ENCODE data around the gene USP9Y.

The USP9Y gene

GRCh38 chrY:12741414-12741813, 40.4 kb downstream of the USP9Y start:
- Mint-ChIP-seq H3K4me3 (no peak overlapping the region), H3K4me1 (ENCODE audit: low read depth) (no peaks in the 10 kb centered on the region), H3K36me3 (ENCODE audit: low read depth) (no peaks in the 10 kb centered on the region), H3K9me3 (no peaks in the 10 kb centered on the region), H3K27ac (no peak overlapping the region), H3K27me3 (no peaks in the 10 kb centered on the region)
- no peak for DNase-seq

- no peak for DNase-seq
- H3K27me3 Mint-ChIP-seq, result no peaks in the 10 kb centered on the region
- no peaks in the 10 kb centered on the region for H3K36me3 Mint-ChIP-seq (ENCODE audit: low read depth)
These were observed 41.7 kb downstream of the USP9Y start for GRCh38 chrY:12742725-12743124.

GRCh38 chrY:12744091-12744490, 43.1 kb downstream of the USP9Y start:
- H3K27ac Mint-ChIP-seq, result no peak overlapping the region
- no peaks in the 10 kb centered on the region for H3K4me1 Mint-ChIP-seq (ENCODE audit: low read depth)
- H3K27me3 Mint-ChIP-seq, result no peaks in the 10 kb centered on the region
- no peaks in the 10 kb centered on the region for H3K9me3 Mint-ChIP-seq
- no peak for DNase-seq
- no peak overlapping the region for H3K4me3 Mint-ChIP-seq
- H3K36me3 Mint-ChIP-seq (ENCODE audit: low read depth), result no peaks in the 10 kb centered on the region

More at GRCh38 chrY:12742725-12743124, 41.7 kb downstream of the USP9Y start:
- H3K27ac Mint-ChIP-seq, result no peak overlapping the region
- H3K4me1 Mint-ChIP-seq (ENCODE audit: low read depth), result no peaks in the 10 kb centered on the region
- H3K9me3 Mint-ChIP-seq, result no peaks in the 10 kb centered on the region
- no peak overlapping the region for H3K4me3 Mint-ChIP-seq

GRCh38 chrY:12749293-12749692, 48.3 kb downstream of the USP9Y start:
- Mint-ChIP-seq H3K27ac (no peak overlapping the region), H3K4me3 (no peak overlapping the region), H3K27me3 (no peaks in the 10 kb centered on the region), H3K9me3 (no peaks in the 10 kb centered on the region), H3K4me1 (ENCODE audit: low read depth) (no peaks in the 10 kb centered on the region), H3K36me3 (ENCODE audit: low read depth) (no peaks in the 10 kb centered on the region)
- no peak for DNase-seq

GRCh38 chrY:12752856-12753255, 51.8 kb downstream of the USP9Y start:
- no peaks in the 10 kb centered on the region for H3K4me1 Mint-ChIP-seq (ENCODE audit: low read depth)
- no peaks in the 10 kb centered on the region for H3K36me3 Mint-ChIP-seq (ENCODE audit: low read depth)
- DNase-seq, result no peak
- no peaks in the 10 kb centered on the region for H3K9me3 Mint-ChIP-seq
- H3K4me3 Mint-ChIP-seq, result no peak overlapping the region
- H3K27ac Mint-ChIP-seq, result no peak overlapping the region
- H3K27me3 Mint-ChIP-seq, result no peaks in the 10 kb centered on the region

GRCh38 chrY:12756021-12756420, 55.0 kb downstream of the USP9Y start:
- no peak for DNase-seq
- Mint-ChIP-seq H3K4me1 (ENCODE audit: low read depth) (no peaks in the 10 kb centered on the region), H3K27ac (no peak overlapping the region), H3K9me3 (no peaks in the 10 kb centered on the region), H3K27me3 (no peaks in the 10 kb centered on the region), H3K4me3 (no peak overlapping the region), H3K36me3 (ENCODE audit: low read depth) (no peaks in the 10 kb centered on the region)

- Mint-ChIP-seq H3K36me3 (ENCODE audit: low read depth) (no peaks in the 10 kb centered on the region), H3K4me1 (ENCODE audit: low read depth) (no peaks in the 10 kb centered on the region), H3K27ac (no peak overlapping the region), H3K4me3 (no peak overlapping the region), H3K27me3 (no peaks in the 10 kb centered on the region), H3K9me3 (no peaks in the 10 kb centered on the region)
- DNase-seq, result no peak
These were observed 64.9 kb downstream of the USP9Y start for GRCh38 chrY:12765976-12766375.

GRCh38 chrY:12784521-12784920, 83.5 kb downstream of the USP9Y start:
- no peaks in the 10 kb centered on the region for H3K36me3 Mint-ChIP-seq (ENCODE audit: low read depth)
- no peaks in the 10 kb centered on the region for H3K4me1 Mint-ChIP-seq (ENCODE audit: low read depth)
- DNase-seq, result no peak
- H3K27ac Mint-ChIP-seq, result no peak overlapping the region
- H3K9me3 Mint-ChIP-seq, result no peaks in the 10 kb centered on the region
- no peaks in the 10 kb centered on the region for H3K27me3 Mint-ChIP-seq
- no peak overlapping the region for H3K4me3 Mint-ChIP-seq

GRCh38 chrY:12793999-12794398, 93.0 kb downstream of the USP9Y start:
- H3K4me1 Mint-ChIP-seq (ENCODE audit: low read depth), result no peaks in the 10 kb centered on the region
- no peaks in the 10 kb centered on the region for H3K27me3 Mint-ChIP-seq
- H3K9me3 Mint-ChIP-seq, result no peaks in the 10 kb centered on the region
- H3K4me3 Mint-ChIP-seq, result no peak overlapping the region
- H3K27ac Mint-ChIP-seq, result no peak overlapping the region
- no peaks in the 10 kb centered on the region for H3K36me3 Mint-ChIP-seq (ENCODE audit: low read depth)
- DNase-seq, result no peak

- Mint-ChIP-seq H3K36me3 (ENCODE audit: low read depth) (no peaks in the 10 kb centered on the region), H3K4me1 (ENCODE audit: low read depth) (no peaks in the 10 kb centered on the region), H3K27ac (no peak overlapping the region), H3K9me3 (no peaks in the 10 kb centered on the region), H3K27me3 (no peaks in the 10 kb centered on the region), H3K4me3 (no peak overlapping the region)
- no peak for DNase-seq
These were observed 107.0 kb downstream of the USP9Y start for GRCh38 chrY:12808046-12808445.

- Mint-ChIP-seq H3K4me3 (no peak overlapping the region), H3K27ac (no peak overlapping the region), H3K4me1 (ENCODE audit: low read depth) (no peaks in the 10 kb centered on the region), H3K36me3 (ENCODE audit: low read depth) (no peaks in the 10 kb centered on the region), H3K9me3 (no peaks in the 10 kb centered on the region), H3K27me3 (no peaks in the 10 kb centered on the region)
- DNase-seq, result no peak
These were observed 108.0 kb downstream of the USP9Y start for GRCh38 chrY:12809034-12809433.

GRCh38 chrY:12823408-12823807, 122.4 kb downstream of the USP9Y start:
- Mint-ChIP-seq H3K27ac (no peak overlapping the region), H3K9me3 (no peaks in the 10 kb centered on the region), H3K4me3 (no peak overlapping the region), H3K36me3 (ENCODE audit: low read depth) (no peaks in the 10 kb centered on the region), H3K27me3 (no peaks in the 10 kb centered on the region), H3K4me1 (ENCODE audit: low read depth) (no peaks in the 10 kb centered on the region)
- DNase-seq, result no peak

GRCh38 chrY:12826791-12827190, 125.8 kb downstream of the USP9Y start:
- no peak overlapping the region for H3K4me3 Mint-ChIP-seq
- no peaks in the 10 kb centered on the region for H3K36me3 Mint-ChIP-seq (ENCODE audit: low read depth)
- no peaks in the 10 kb centered on the region for H3K4me1 Mint-ChIP-seq (ENCODE audit: low read depth)
- H3K27me3 Mint-ChIP-seq, result no peaks in the 10 kb centered on the region
- H3K27ac Mint-ChIP-seq, result no peak overlapping the region
- H3K9me3 Mint-ChIP-seq, result no peaks in the 10 kb centered on the region
- no peak for DNase-seq

GRCh38 chrY:12833284-12833683, 132.3 kb downstream of the USP9Y start:
- Mint-ChIP-seq H3K4me3 (no peak overlapping the region), H3K9me3 (no peaks in the 10 kb centered on the region), H3K27me3 (no peaks in the 10 kb centered on the region), H3K36me3 (ENCODE audit: low read depth) (no peaks in the 10 kb centered on the region), H3K4me1 (ENCODE audit: low read depth) (no peaks in the 10 kb centered on the region), H3K27ac (no peak overlapping the region)
- no peak for DNase-seq

- Mint-ChIP-seq H3K27me3 (no peaks in the 10 kb centered on the region), H3K36me3 (ENCODE audit: low read depth) (no peaks in the 10 kb centered on the region), H3K4me1 (ENCODE audit: low read depth) (no peaks in the 10 kb centered on the region), H3K4me3 (no peak overlapping the region), H3K9me3 (no peaks in the 10 kb centered on the region), H3K27ac (no peak overlapping the region)
- no peak for DNase-seq
These were observed 136.5 kb downstream of the USP9Y start for GRCh38 chrY:12837550-12837949.

- Mint-ChIP-seq H3K27ac (no peak overlapping the region), H3K4me3 (no peak overlapping the region), H3K9me3 (no peaks in the 10 kb centered on the region), H3K27me3 (no peaks in the 10 kb centered on the region), H3K4me1 (ENCODE audit: low read depth) (no peaks in the 10 kb centered on the region), H3K36me3 (ENCODE audit: low read depth) (no peaks in the 10 kb centered on the region)
- no peak for DNase-seq
These were observed 140.3 kb downstream of the USP9Y start for GRCh38 chrY:12841368-12841767.
